CD8-positive, alpha-beta memory T cell (primary cell): ENCODE results near the gene C13orf46. TPM values are rescaled to one million over a fixed set of nuclear protein-coding genes. Genes with fewer than 3 reads are reported as not detected.
A peak's percentile ranks its signal among the peaks of the same experiment; 100 is the strongest.

Experiments used
- CTCF ChIA-PET: fragments of 350-600 bp; sonication (Branson Sonifier 250); formaldehyde crosslinking; loops from one replicate; lab custom pipeline; 2021; ENCODE audit warnings: antibody characterized with exemption; lab: Charles Lee
- POLR2A ChIA-PET: fragments of 350-600 bp; sonication (Branson Sonifier 250); formaldehyde crosslinking; loops from one replicate; lab custom pipeline; 2021; ENCODE audit warnings: antibody characterized with exemption; lab: Charles Lee
- DNase-seq, 5 donors: peaks; one replicate each; pipeline versions ENCODE4 v3.0.0 to v3.0.0-alpha.2; 2020 to 2022; ENCODE audit warnings: mixed read lengths in 1 of 5
- H3K27ac ChIP-seq: one replicate; pipeline ENCODE4 v1.7.0; 2013; ENCODE audit warnings: low read depth, mild to moderate bottlenecking, low read length, moderate library complexity
- H3K27me3 ChIP-seq: 2 replicates; pipeline ENCODE4 v1.7.0; 2013; ENCODE audit warnings: low read length, mild to moderate bottlenecking; ENCODE audit not compliant: insufficient read depth, poor library complexity, severe bottlenecking
- H3K36me3 ChIP-seq: 2 replicates; pipeline ENCODE4 v1.7.0; 2013; ENCODE audit warnings: mild to moderate bottlenecking, low read length, moderate library complexity; ENCODE audit not compliant: insufficient read depth
- H3K4me1 ChIP-seq: 2 replicates; pipeline ENCODE4 v1.7.0; 2013; ENCODE audit warnings: mild to moderate bottlenecking, low read length, moderate library complexity; ENCODE audit not compliant: insufficient read depth
- H3K4me3 ChIP-seq: 2 replicates; pipeline ENCODE4 v1.7.0; 2013; ENCODE audit warnings: mild to moderate bottlenecking, low read length
- H3K9me3 ChIP-seq: 2 replicates; pipeline ENCODE4 v1.7.0; 2013; ENCODE audit warnings: mild to moderate bottlenecking, low read length
- H3K27ac Mint-ChIP-seq, 8 donors: one replicate each; pipeline ENCODE4 v1.8.0; 2020 to 2021; ENCODE audit warnings: mixed read lengths in 8 of 8, mild to moderate bottlenecking in 6 of 8, inconsistent platforms in 3 of 8, moderate library complexity in 3 of 8
- H3K27me3 Mint-ChIP-seq, 2 donors: one replicate each; pipeline ENCODE4 v1.8.0; 2020 to 2021; ENCODE audit warnings: mixed read lengths in 2 of 2, mild to moderate bottlenecking in 1 of 2, moderate library complexity in 1 of 2
- H3K36me3 Mint-ChIP-seq, 3 donors: one replicate each; pipeline ENCODE4 v1.8.0; 2020 to 2021; ENCODE audit warnings: mixed read lengths in 3 of 3, inconsistent platforms in 1 of 3, mild to moderate bottlenecking in 1 of 3
- H3K4me1 Mint-ChIP-seq, 3 donors: one replicate each; pipeline ENCODE4 v1.8.0; 2020 to 2021; ENCODE audit warnings: mixed read lengths in 3 of 3, inconsistent platforms in 1 of 3, mild to moderate bottlenecking in 1 of 3
- H3K4me3 Mint-ChIP-seq, 7 donors: one replicate each; pipeline ENCODE4 v1.8.0; 2020 to 2021; ENCODE audit warnings: mixed read lengths in 7 of 7, mild to moderate bottlenecking in 6 of 7, moderate library complexity in 4 of 7, inconsistent platforms in 2 of 7
- H3K9me3 Mint-ChIP-seq, 5 donors: one replicate each; pipeline ENCODE4 v1.8.0; 2020 to 2022; ENCODE audit warnings: mixed read lengths in 5 of 5, mild to moderate bottlenecking in 3 of 5, moderate library complexity in 2 of 5, inconsistent platforms in 1 of 5
- polyA plus RNA-seq: library from polyadenylated mRNA; unstranded; fragments of 300-500 nt; fragmentation: Illumina TruSeq; gene quantifications from one replicate; pipeline ENCODE4 v1.2.3, GENCODE V29; 2021
- total RNA-seq, 2 experiments: library from RNA; stranded (reverse); gene quantifications; one replicate each; pipeline ENCODE4 v1.2.3, GENCODE V29; 2021

C13orf46 gene
- total and polyA plus RNA-seq, 3 experiments from 2014 or later = 1.2 to 2.2 (median 1.8) TPM

DNA sequence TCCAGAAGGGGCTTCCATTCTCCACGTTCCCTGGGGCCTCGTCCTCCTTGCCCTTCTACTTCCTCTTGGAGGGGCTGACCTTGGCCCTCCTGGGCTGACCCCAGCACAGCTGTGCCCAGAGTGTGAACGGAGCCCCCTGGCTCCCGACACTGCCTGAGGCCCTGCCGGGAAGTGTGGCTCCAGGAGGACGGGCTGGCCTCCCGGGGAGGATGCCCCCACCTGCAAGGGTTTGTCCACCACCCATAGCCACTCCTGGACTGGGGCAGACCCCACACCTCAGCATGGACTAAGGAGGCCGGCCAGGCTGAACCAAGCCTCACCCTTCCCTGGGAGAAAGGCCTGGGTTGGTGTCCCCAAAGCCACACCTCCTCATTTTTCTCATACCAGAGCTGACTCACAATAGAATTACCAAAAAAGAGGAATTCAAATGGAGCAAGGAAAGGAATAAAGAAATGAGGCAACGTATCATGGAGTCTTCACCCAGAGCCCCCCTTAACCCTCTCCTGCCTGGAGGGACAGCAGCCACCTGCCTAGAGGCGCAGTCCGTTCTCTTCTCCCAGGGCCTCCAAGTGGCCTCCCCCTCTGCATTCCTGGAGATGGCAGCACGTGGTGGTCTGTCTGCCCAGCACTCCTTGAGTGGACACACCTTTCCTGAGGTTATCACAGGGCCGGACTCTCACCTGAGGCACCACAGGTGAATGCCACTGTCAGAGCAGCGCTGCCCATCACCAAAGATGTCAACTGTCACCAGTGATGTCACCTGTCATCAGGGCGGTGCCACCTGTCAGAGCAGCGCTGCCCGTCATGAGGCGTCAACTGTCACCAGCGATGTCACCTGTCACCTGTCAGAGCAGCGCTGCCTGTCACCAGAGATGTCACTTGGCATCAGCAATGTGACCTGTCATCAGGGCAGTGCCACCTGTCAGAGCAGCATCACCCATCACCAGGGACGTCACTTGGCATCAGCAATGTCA is 3.1 kb upstream of the C13orf46 start:
- Mint-ChIP-seq H3K4me1 (peaks cover 0 to 4% (median 4%) of the 10 kb centered on the region in 3 donors), H3K36me3 (peaks cover 9 to 85% (median 19%) of the 10 kb centered on the region in 3 donors), H3K27me3 (no peaks in the 10 kb centered on the region), H3K9me3 (peaks cover 0 to 7% (median 0%) of the 10 kb centered on the region in 5 donors), H3K4me3 (peak overlapping the region in 1 of 7 donors; percentile 12), H3K27ac (peak overlapping the region in 2 of 8 donors; percentile 11 to 63)
- Histone ChIP-seq H3K4me3 (no peak overlapping the region), H3K27me3 (no peaks in the 10 kb centered on the region), H3K4me1 (no peaks in the 10 kb centered on the region), H3K27ac (no peak overlapping the region), H3K9me3 (no peaks in the 10 kb centered on the region), H3K36me3 (peaks cover 69% of the 10 kb centered on the region)
- no peak for DNase-seq
- POLR2A ChIA-PET = no interaction called here
- CTCF ChIA-PET = no interaction called here

GRCh38 chr13:113975416-113975815 is 1.5 kb upstream of the C13orf46 start:
- H3K4me1 Mint-ChIP-seq = peaks cover 0 to 4% (median 3%) of the 10 kb centered on the region in 3 donors
- POLR2A ChIA-PET = no interaction called here
- H3K27ac Mint-ChIP-seq = no peak overlapping the region
- peaks cover 55% of the 10 kb centered on the region for H3K36me3 ChIP-seq
- no peak overlapping the region for H3K4me3 Mint-ChIP-seq
- peaks cover 6 to 82% (median 17%) of the 10 kb centered on the region in 3 donors for H3K36me3 Mint-ChIP-seq
- peaks cover 0 to 5% of the 10 kb centered on the region in 2 donors for H3K27me3 Mint-ChIP-seq
- H3K4me1 ChIP-seq = no peaks in the 10 kb centered on the region
- no peak overlapping the region for H3K27ac ChIP-seq
- no peaks in the 10 kb centered on the region for H3K27me3 ChIP-seq
- H3K9me3 ChIP-seq = no peaks in the 10 kb centered on the region
- no peak overlapping the region for H3K4me3 ChIP-seq
- no peak for DNase-seq
- H3K9me3 Mint-ChIP-seq = peaks cover 0 to 6% (median 0%) of the 10 kb centered on the region in 5 donors
- CTCF ChIA-PET = no interaction called here

GRCh38 chr13:113974304-113975281 is 717 bp upstream of the C13orf46 start:
- no peaks in the 10 kb centered on the region for H3K9me3 ChIP-seq
- Mint-ChIP-seq H3K27me3 (peaks cover 0 to 5% of the 10 kb centered on the region in 2 donors), H3K27ac (no peak overlapping the region), H3K9me3 (peaks cover 0 to 4% (median 0%) of the 10 kb centered on the region in 5 donors), H3K36me3 (peaks cover 0 to 79% (median 10%) of the 10 kb centered on the region in 3 donors), H3K4me1 (peaks cover 0 to 1% (median 0%) of the 10 kb centered on the region in 3 donors), H3K4me3 (no peak overlapping the region)
- H3K27ac ChIP-seq = no peak overlapping the region
- no peaks in the 10 kb centered on the region for H3K27me3 ChIP-seq
- ChIA-PET POLR2A (no interaction called here), CTCF (no interaction called here)
- DNase-seq = no peak
- H3K4me1 ChIP-seq = no peaks in the 10 kb centered on the region
- H3K4me3 ChIP-seq = no peak overlapping the region
- H3K36me3 ChIP-seq = peaks cover 46% of the 10 kb centered on the region

GRCh38 chr13:113972451-113973217 is 1.2 kb downstream of the C13orf46 start:
- H3K36me3 ChIP-seq = peaks cover 29% of the 10 kb centered on the region
- ChIA-PET CTCF (interaction anchor here (1.0 kb wide), 1 partner anchor 138 kb away, joined by 3 read pairs; no protein-coding TSS in a partner anchor), POLR2A (no interaction called here)
- H3K9me3 Mint-ChIP-seq = peaks cover 0 to 2% (median 0%) of the 10 kb centered on the region in 5 donors
- no peaks in the 10 kb centered on the region for H3K9me3 ChIP-seq
- peak overlapping the region in 2 of 8 donors; percentile 42 to 43 for H3K27ac Mint-ChIP-seq
- H3K4me1 Mint-ChIP-seq = peaks cover 0 to 1% (median 0%) of the 10 kb centered on the region in 3 donors
- no peaks in the 10 kb centered on the region for H3K4me1 ChIP-seq
- H3K36me3 Mint-ChIP-seq = peaks cover 0 to 67% (median 6%) of the 10 kb centered on the region in 3 donors
- peak overlapping the region in 1 of 7 donors; percentile 61 for H3K4me3 Mint-ChIP-seq
- DNase-seq = no peak
- H3K4me3 ChIP-seq = no peak overlapping the region
- H3K27ac ChIP-seq = no peak overlapping the region
- H3K27me3 ChIP-seq = no peaks in the 10 kb centered on the region
- peaks cover 0 to 10% of the 10 kb centered on the region in 2 donors for H3K27me3 Mint-ChIP-seq

DNA sequence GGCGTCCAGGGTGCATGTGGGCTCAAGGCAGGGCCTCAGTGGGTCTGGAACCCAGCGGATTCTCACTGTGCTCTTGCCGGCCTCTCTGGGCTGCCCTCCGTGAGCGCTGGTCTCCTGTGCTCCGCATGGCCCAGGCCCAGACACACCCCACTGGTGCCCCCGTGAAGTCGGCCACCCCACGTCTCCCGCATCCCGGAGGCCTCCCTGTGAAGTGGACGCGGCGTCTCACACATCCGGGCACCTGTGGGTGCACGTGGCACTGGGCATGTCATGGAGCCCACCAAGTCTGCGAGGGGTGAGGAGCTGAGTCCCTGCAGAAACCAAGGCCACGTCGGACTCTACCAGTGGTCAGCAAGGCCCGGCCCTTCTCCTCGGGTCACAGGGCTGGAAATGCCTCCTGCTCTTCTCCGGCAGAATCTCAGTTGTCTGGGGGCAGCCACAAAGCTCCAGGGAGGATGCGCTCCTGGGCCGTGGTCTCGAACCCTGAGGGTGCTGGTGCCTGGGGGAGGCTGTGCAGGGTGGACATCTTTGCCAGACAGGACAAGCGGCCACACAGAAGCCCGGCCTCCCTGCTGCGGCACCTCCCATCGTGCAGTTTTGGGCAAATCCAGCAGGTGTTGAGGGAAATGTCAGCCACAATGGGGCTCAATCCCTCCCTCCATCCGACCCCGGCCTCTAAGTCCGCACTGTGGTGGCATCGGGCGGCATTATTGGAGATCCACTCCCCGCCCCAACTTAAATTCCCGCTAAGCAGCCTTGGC is 2.2 kb downstream of the C13orf46 start:
- no peaks in the 10 kb centered on the region for H3K4me1 ChIP-seq
- CTCF ChIA-PET = interaction anchor here (0.7 kb wide), 1 partner anchor 9 kb away, joined by 3 read pairs; no protein-coding TSS in a partner anchor
- POLR2A ChIA-PET = no interaction called here
- peaks cover 20% of the 10 kb centered on the region for H3K36me3 ChIP-seq
- no peak overlapping the region for H3K27ac ChIP-seq
- H3K27me3 ChIP-seq = no peaks in the 10 kb centered on the region
- no peak overlapping the region for H3K4me3 ChIP-seq
- H3K9me3 ChIP-seq = no peaks in the 10 kb centered on the region
- peaks cover 0 to 1% (median 0%) of the 10 kb centered on the region in 3 donors for H3K4me1 Mint-ChIP-seq
- peaks cover 0 to 13% of the 10 kb centered on the region in 2 donors for H3K27me3 Mint-ChIP-seq
- H3K36me3 Mint-ChIP-seq = peaks cover 0 to 58% (median 6%) of the 10 kb centered on the region in 3 donors
- H3K27ac Mint-ChIP-seq = peak overlapping the region in 1 of 8 donors; percentile 36
- H3K4me3 Mint-ChIP-seq = peak overlapping the region in 1 of 7 donors; percentile 74
- DNase-seq = peak in 1 of 5 donors; percentile 45
- peaks cover 0 to 2% (median 0%) of the 10 kb centered on the region in 5 donors for H3K9me3 Mint-ChIP-seq

DNA sequence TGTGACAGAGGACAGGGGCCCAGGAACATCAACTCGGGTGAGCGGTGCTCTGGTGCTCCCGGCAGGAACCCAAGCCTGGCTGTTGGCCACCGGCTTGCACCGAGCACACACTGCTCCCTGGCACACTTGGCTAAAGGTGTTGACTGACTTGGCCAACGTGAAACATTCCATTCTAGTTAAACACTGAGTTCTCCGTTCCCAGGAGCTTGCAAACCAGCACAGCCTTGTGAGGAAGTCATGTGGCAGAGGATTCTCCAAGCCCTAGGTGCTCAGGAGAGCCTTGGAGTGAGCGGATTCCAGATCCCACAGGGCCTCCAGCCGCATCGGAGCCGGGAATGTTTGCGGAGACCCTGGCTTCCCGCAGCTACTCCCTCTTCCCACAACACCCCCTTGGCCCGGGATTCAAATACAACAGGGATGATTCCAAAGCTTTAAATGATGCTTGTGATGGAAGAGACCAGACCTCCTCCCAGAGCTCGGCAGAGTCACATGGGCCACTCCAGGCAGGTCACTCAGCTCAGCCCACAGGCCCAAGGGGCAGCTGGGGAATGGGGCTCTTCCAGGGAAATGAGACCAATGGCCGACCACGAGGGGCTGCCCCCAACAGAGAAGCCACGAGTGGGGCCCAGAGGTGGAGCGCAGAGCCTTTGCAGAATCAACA is 2.9 kb downstream of the C13orf46 start:
- H3K27me3 Mint-ChIP-seq = peaks cover 0 to 13% of the 10 kb centered on the region in 2 donors
- H3K9me3 Mint-ChIP-seq = peaks cover 0 to 2% (median 0%) of the 10 kb centered on the region in 5 donors
- Histone ChIP-seq H3K36me3 (peaks cover 20% of the 10 kb centered on the region), H3K4me1 (no peaks in the 10 kb centered on the region), H3K27me3 (no peaks in the 10 kb centered on the region), H3K4me3 (no peak overlapping the region), H3K9me3 (no peaks in the 10 kb centered on the region), H3K27ac (no peak overlapping the region)
- H3K27ac Mint-ChIP-seq = peak overlapping the region in 2 of 8 donors; percentile 12 to 36
- ChIA-PET POLR2A (no interaction called here), CTCF (interaction anchor here (0.7 kb wide), 1 partner anchor 9 kb away, joined by 3 read pairs; no protein-coding TSS in a partner anchor)
- H3K36me3 Mint-ChIP-seq = peaks cover 0 to 53% (median 6%) of the 10 kb centered on the region in 3 donors
- DNase-seq = peak in 1 of 5 donors; percentile 34
- no peak overlapping the region for H3K4me3 Mint-ChIP-seq
- H3K4me1 Mint-ChIP-seq = peaks cover 0 to 1% (median 0%) of the 10 kb centered on the region in 3 donors
